Caco-2 (cell line): Measurements from ENCODE around the gene MAP2K5. TPM values are rescaled to one million over a fixed set of nuclear protein-coding genes. Genes with fewer than 3 reads are reported as not detected.

Experiments
- BruUV-seq: library from RNA; stranded (reverse); fragments of 400-500 nt; replicated peaks from 2 replicates; lab custom pipeline; 2021; lab: Mats Ljungman, UMichigan
- CTCF ChIA-PET: fragments of 300-600 bp; sonication (Branson Sonifier 250); formaldehyde crosslinking; loops from one replicate; lab custom pipeline; 2022; ENCODE audit warnings: antibody characterized with exemption; lab: Charles Lee
- POLR2A ChIA-PET: fragments of 300-600 bp; sonication (Branson Sonifier 250); formaldehyde crosslinking; loops from one replicate; lab custom pipeline; 2022; ENCODE audit warnings: antibody characterized with exemption; lab: Charles Lee
- DNase-seq, 2 experiments: peaks; one replicate each; pipeline versions ENCODE4 v3.0.0 to v3.0.0-alpha.2; 2020 to 2022
- H3K27me3 ChIP-seq: replicated peaks from 2 replicates; pipeline ENCODE4 v1.6.0; 2011; ENCODE audit warnings: low read length; ENCODE audit not compliant: control insufficient read depth, insufficient read depth
- H3K36me3 ChIP-seq: 2 replicates; pipeline ENCODE4 v1.5.1; 2011; ENCODE audit warnings: low read length; ENCODE audit not compliant: control insufficient read depth, insufficient read depth
- H3K4me1 ChIP-seq: fragments of 250-450 bp; sonication (Bioruptor Pico); 2 replicates; pipeline ENCODE4 v1.5.1; 2020; ENCODE audit warnings: mild to moderate bottlenecking
- H3K4me3 ChIP-seq: 2 replicates; pipeline ENCODE4 v1.5.1; 2011; ENCODE audit warnings: low read depth, mild to moderate bottlenecking, control low read depth, low read length
- H3K9me3 ChIP-seq: fragments of 250-450 bp; sonication (Bioruptor Pico); 2 replicates; pipeline ENCODE4 v1.5.1; 2020; ENCODE audit warnings: mild to moderate bottlenecking, moderate library complexity
- H3K27ac Mint-ChIP-seq: one replicate; pipeline ENCODE4 v1.8.0; 2022; ENCODE audit warnings: mixed read lengths; ENCODE audit not compliant: unreplicated experiment
- H3K27me3 Mint-ChIP-seq: one replicate; pipeline ENCODE4 v1.8.0; 2022; ENCODE audit warnings: mixed read lengths; ENCODE audit not compliant: insufficient read depth, unreplicated experiment
- H3K36me3 Mint-ChIP-seq: one replicate; pipeline ENCODE4 v1.8.0; 2022; ENCODE audit warnings: mild to moderate bottlenecking, mixed read lengths; ENCODE audit not compliant: insufficient read depth, unreplicated experiment
- H3K4me1 Mint-ChIP-seq: one replicate; pipeline ENCODE4 v1.8.0; 2022; ENCODE audit warnings: low read depth, mixed read lengths; ENCODE audit not compliant: unreplicated experiment
- H3K4me3 Mint-ChIP-seq: one replicate; pipeline ENCODE4 v1.8.0; 2022; ENCODE audit warnings: mild to moderate bottlenecking, moderate library complexity, mixed read lengths; ENCODE audit not compliant: unreplicated experiment
- H3K9me3 Mint-ChIP-seq: one replicate; pipeline ENCODE4 v1.8.0; 2022; ENCODE audit warnings: mixed read lengths; ENCODE audit not compliant: unreplicated experiment
- CTCF ChIP-seq, 2 experiments: fragments of 200-600 bp in 1 of 2; IDR thresholded peaks; 1 replicate in 1 of 2; 2 replicates in 1 of 2; pipeline versions ENCODE4 v1.5.1 to v1.8.0; 2011 to 2022; ENCODE audit warnings: antibody characterized with exemption in 1 of 2, control low read depth in 1 of 2, inconsistent platforms in 1 of 2, low read depth in 1 of 2, low read length in 1 of 2, mild to moderate bottlenecking in 1 of 2, moderate library complexity in 1 of 2; ENCODE audit not compliant: insufficient read depth in 1 of 2, severe bottlenecking in 1 of 2, unreplicated experiment in 1 of 2
- intact Hi-C: fragments of 100-400 bp; cut with micrococcal nuclease; formaldehyde crosslinking; loops from one replicate; pipeline ENCODE4 v1.10.0; 2022; ENCODE audit not compliant: unreplicated experiment
- total RNA-seq: library from RNA; stranded (reverse); gene quantifications from 2 replicates; pipeline ENCODE4 v1.2.3, GENCODE V29; 2022

MAP2K5 gene
- total RNA-seq, 1 experiment from 2014 or later = 12.2 TPM

GRCh38 chr15:67515090-67515489 is 27.4 kb upstream of the MAP2K5 start:
- Mint-ChIP-seq H3K4me1 (no peaks in the 10 kb centered on the region), H3K4me3 (no peak overlapping the region), H3K27ac (no peak overlapping the region), H3K36me3 (peaks cover 10% of the 10 kb centered on the region), H3K27me3 (no peaks in the 10 kb centered on the region), H3K9me3 (no peaks in the 10 kb centered on the region)
- no TSS peak for BruUV-seq
- no peak for TF ChIP-seq CTCF (IDR thresholded peaks at IDR 0.05; ENCODE audit: insufficient read depth in 1 of 2, low read depth in 1 of 2, low read length in 1 of 2, severe bottlenecking in 1 of 2, unreplicated experiment in 1 of 2)
- CTCF ChIA-PET = no interaction called here
- no peaks in the 10 kb centered on the region for H3K27me3 ChIP-seq
- intact Hi-C loops = no loop called here
- H3K4me3 ChIP-seq = no peak overlapping the region
- POLR2A ChIA-PET = no interaction called here
- H3K36me3 ChIP-seq = no peaks in the 10 kb centered on the region
- H3K4me1 ChIP-seq = no peaks in the 10 kb centered on the region
- H3K9me3 ChIP-seq = no peaks in the 10 kb centered on the region
- no peak for DNase-seq

DNA sequence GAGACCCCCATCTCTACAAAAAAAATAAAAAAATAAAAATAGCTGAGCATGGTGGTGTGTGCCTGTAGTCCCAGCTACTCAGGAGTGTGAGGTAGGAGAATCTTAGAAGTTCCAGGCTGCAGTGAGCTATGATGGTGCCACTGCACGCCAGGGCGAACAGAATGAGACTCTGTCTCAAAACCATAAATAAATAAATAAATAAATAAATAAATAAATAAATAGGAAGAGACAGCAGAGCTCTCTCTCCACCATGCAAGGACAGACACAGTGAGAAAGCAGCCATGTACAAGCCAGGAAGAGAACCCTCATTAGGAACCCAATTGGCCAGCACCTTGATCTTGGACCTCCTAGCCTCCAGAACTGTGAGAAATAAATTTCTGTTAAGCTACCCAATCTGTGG is 26.9 kb upstream of the MAP2K5 start:
- intact Hi-C loops = no loop called here

GRCh38 chr15:67520321-67521028 is 22.0 kb upstream of the MAP2K5 start:
- H3K36me3 Mint-ChIP-seq = peaks cover 12% of the 10 kb centered on the region
- Histone ChIP-seq H3K4me1 (peaks cover 9% of the 10 kb centered on the region; the same call in 1 of the 2 replicates), H3K36me3 (no peaks in the 10 kb centered on the region), H3K9me3 (no peaks in the 10 kb centered on the region), H3K4me3 (peak overlapping the region; percentile 75), H3K27me3 (no peaks in the 10 kb centered on the region)
- intact Hi-C loops = loop anchor here (5.0 kb wide), 1 partner anchor 317 kb away; no protein-coding TSS in a partner anchor
- H3K27me3 Mint-ChIP-seq = no peaks in the 10 kb centered on the region
- POLR2A ChIA-PET = interaction anchor here (0.6 to 1.0 kb wide), 7 partner anchors 10 to 589 kb away, joined by 3 to 7 read pairs (median 3); partner anchors contain the start of gene MAP2K5
- H3K9me3 Mint-ChIP-seq = no peaks in the 10 kb centered on the region
- H3K27ac Mint-ChIP-seq = peak overlapping the region; percentile 97
- peaks cover 11% of the 10 kb centered on the region for H3K4me1 Mint-ChIP-seq
- TF ChIP-seq CTCF (IDR thresholded peaks at IDR 0.05; ENCODE audit: insufficient read depth in 1 of 2, low read depth in 1 of 2, low read length in 1 of 2, severe bottlenecking in 1 of 2, unreplicated experiment in 1 of 2) = no peak
- peak overlapping the region; percentile 92 for H3K4me3 Mint-ChIP-seq
- BruUV-seq = TSS peak; percentile 84
- CTCF ChIA-PET = interaction anchor here (1.0 kb wide), 1 partner anchor 62 kb away, joined by 5 read pairs; no protein-coding TSS in a partner anchor
- no peak for DNase-seq

More for the DNA sequence above, 26.9 kb upstream of the MAP2K5 start:
- no peak overlapping the region for H3K4me3 ChIP-seq
- Mint-ChIP-seq H3K36me3 (peaks cover 10% of the 10 kb centered on the region), H3K27me3 (no peaks in the 10 kb centered on the region), H3K4me1 (no peaks in the 10 kb centered on the region), H3K27ac (no peak overlapping the region), H3K4me3 (no peak overlapping the region), H3K9me3 (no peaks in the 10 kb centered on the region)
- no peak for TF ChIP-seq CTCF (IDR thresholded peaks at IDR 0.05; ENCODE audit: insufficient read depth in 1 of 2, low read depth in 1 of 2, low read length in 1 of 2, severe bottlenecking in 1 of 2, unreplicated experiment in 1 of 2)
- POLR2A ChIA-PET = no interaction called here
- CTCF ChIA-PET = no interaction called here
- no peaks in the 10 kb centered on the region for H3K36me3 ChIP-seq
- H3K9me3 ChIP-seq = no peaks in the 10 kb centered on the region
- no peaks in the 10 kb centered on the region for H3K27me3 ChIP-seq
- no peaks in the 10 kb centered on the region for H3K4me1 ChIP-seq
- no peak for DNase-seq
- BruUV-seq = no TSS peak
